Measurements from ENCODE around the gene PASK. TPM values are rescaled to one million over a fixed set of nuclear protein-coding genes. Genes with fewer than 3 reads are reported as not detected.

Gene PASK
- total RNA-seq, 1 experiment from 2014 or later, result 51.6 TPM

GRCh38 chr2:241064802-241065354 lies 84.4 kb downstream of the PASK start:
- no TSS peak for BruUV-seq (replicated peaks)
- Histone ChIP-seq H3K4me3 (ENCODE audit: low read depth in 2 of 2, low read length in 2 of 2) (no peak overlapping the region), H3K27ac (ENCODE audit: low read length) (no peak overlapping the region), H3K36me3 (ENCODE audit: control insufficient read depth, insufficient read depth, low read length) (no peaks in the 10 kb centered on the region), H3K9me3 (ENCODE audit: control insufficient read depth, insufficient read depth, low read depth, low read length) (no peaks in the 10 kb centered on the region), H3K4me1 (ENCODE audit: control insufficient read depth, insufficient read depth, low read length) (no peaks in the 10 kb centered on the region), H3K27me3 (ENCODE audit: control insufficient read depth, insufficient read depth, low read length) (no peaks in the 10 kb centered on the region)
- CTCF ChIA-PET, result interaction anchor here (1.1 kb wide), 1 partner anchor 14 kb away, joined by 3 read pairs; no protein-coding TSS in a partner anchor
- TF ChIP-seq, protein P1, sequence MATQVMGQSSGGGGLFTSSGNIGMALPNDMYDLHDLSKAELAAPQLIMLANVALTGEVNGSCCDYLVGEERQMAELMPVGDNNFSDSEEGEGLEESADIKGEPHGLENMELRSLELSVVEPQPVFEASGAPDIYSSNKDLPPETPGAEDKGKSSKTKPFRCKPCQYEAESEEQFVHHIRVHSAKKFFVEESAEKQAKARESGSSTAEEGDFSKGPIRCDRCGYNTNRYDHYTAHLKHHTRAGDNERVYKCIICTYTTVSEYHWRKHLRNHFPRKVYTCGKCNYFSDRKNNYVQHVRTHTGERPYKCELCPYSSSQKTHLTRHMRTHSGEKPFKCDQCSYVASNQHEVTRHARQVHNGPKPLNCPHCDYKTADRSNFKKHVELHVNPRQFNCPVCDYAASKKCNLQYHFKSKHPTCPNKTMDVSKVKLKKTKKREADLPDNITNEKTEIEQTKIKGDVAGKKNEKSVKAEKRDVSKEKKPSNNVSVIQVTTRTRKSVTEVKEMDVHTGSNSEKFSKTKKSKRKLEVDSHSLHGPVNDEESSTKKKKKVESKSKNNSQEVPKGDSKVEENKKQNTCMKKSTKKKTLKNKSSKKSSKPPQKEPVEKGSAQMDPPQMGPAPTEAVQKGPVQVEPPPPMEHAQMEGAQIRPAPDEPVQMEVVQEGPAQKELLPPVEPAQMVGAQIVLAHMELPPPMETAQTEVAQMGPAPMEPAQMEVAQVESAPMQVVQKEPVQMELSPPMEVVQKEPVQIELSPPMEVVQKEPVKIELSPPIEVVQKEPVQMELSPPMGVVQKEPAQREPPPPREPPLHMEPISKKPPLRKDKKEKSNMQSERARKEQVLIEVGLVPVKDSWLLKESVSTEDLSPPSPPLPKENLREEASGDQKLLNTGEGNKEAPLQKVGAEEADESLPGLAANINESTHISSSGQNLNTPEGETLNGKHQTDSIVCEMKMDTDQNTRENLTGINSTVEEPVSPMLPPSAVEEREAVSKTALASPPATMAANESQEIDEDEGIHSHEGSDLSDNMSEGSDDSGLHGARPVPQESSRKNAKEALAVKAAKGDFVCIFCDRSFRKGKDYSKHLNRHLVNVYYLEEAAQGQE (IDR thresholded peaks at IDR 0.05; ENCODE audit: insufficient read depth in 1 of 2, low read depth in 2 of 2, low read length in 1 of 2), result no peak
- TF ChIP-seq TCF7L2 (IDR thresholded peaks at IDR 0.05; ENCODE audit: low read depth, low read length), result no peak
- no peak for TF ChIP-seq SIN3A (IDR thresholded peaks at IDR 0.05; ENCODE audit: borderline replicate concordance, insufficient read depth, low read depth, low read length)
- TF ChIP-seq, protein P2, sequence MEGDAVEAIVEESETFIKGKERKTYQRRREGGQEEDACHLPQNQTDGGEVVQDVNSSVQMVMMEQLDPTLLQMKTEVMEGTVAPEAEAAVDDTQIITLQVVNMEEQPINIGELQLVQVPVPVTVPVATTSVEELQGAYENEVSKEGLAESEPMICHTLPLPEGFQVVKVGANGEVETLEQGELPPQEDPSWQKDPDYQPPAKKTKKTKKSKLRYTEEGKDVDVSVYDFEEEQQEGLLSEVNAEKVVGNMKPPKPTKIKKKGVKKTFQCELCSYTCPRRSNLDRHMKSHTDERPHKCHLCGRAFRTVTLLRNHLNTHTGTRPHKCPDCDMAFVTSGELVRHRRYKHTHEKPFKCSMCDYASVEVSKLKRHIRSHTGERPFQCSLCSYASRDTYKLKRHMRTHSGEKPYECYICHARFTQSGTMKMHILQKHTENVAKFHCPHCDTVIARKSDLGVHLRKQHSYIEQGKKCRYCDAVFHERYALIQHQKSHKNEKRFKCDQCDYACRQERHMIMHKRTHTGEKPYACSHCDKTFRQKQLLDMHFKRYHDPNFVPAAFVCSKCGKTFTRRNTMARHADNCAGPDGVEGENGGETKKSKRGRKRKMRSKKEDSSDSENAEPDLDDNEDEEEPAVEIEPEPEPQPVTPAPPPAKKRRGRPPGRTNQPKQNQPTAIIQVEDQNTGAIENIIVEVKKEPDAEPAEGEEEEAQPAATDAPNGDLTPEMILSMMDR (IDR thresholded peaks at IDR 0.05), result no peak
- no peak for TF ChIP-seq POLR2AphosphoS5 (IDR thresholded peaks at IDR 0.05; ENCODE audit: low read depth, low read length)
- intact Hi-C loops (cut with micrococcal nuclease; ENCODE audit: unreplicated experiment), result no loop called here
- DNase-seq (ENCODE audit: low read depth, low spot score) (no peak), ATAC-seq (no peak)
- POLR2A ChIA-PET, result interaction anchor here (0.6 kb wide), 1 partner anchor 9 kb away, joined by 6 read pairs; no protein-coding TSS in a partner anchor
- in situ Hi-C loops (cut with HindIII; ENCODE audit: low pct_unique_long_range_greater_than_20kb, low sequenced_read_pairs), result no loop called here

GRCh38 chr2:241064008-241064801 lies 85.1 kb downstream of the PASK start:
- ChIA-PET CTCF (interaction anchor here (0.5 to 0.7 kb wide), 4 partner anchors 8 to 150 kb away, joined by 3 to 5 read pairs (median 4); no protein-coding TSS in a partner anchor), POLR2A (interaction anchor here (0.6 kb wide), 1 partner anchor 46 kb away, joined by 8 read pairs; no protein-coding TSS in a partner anchor)
- peak; percentile 80 for ATAC-seq
- no peaks in the 10 kb centered on the region for H3K27me3 ChIP-seq (ENCODE audit: control insufficient read depth, insufficient read depth, low read length)
- in situ Hi-C loops (cut with HindIII; ENCODE audit: low pct_unique_long_range_greater_than_20kb, low sequenced_read_pairs) (no loop called here), intact Hi-C loops (cut with micrococcal nuclease; ENCODE audit: unreplicated experiment) (no loop called here)
- no peaks in the 10 kb centered on the region for H3K36me3 ChIP-seq (ENCODE audit: control insufficient read depth, insufficient read depth, low read length)
- no peak for DNase-seq (ENCODE audit: low read depth, low spot score)
- BruUV-seq (replicated peaks), result no TSS peak
- TF ChIP-seq, protein P1 (IDR thresholded peaks at IDR 0.05; ENCODE audit: insufficient read depth in 1 of 2, low read depth in 2 of 2, low read length in 1 of 2), result no peak
- TF ChIP-seq SIN3A (IDR thresholded peaks at IDR 0.05; ENCODE audit: borderline replicate concordance, insufficient read depth, low read depth, low read length), result no peak
- TF ChIP-seq POLR2AphosphoS5 (IDR thresholded peaks at IDR 0.05; ENCODE audit: low read depth, low read length), result no peak
- TF ChIP-seq, protein P2 (IDR thresholded peaks at IDR 0.05), result no peak
- TF ChIP-seq TCF7L2 (IDR thresholded peaks at IDR 0.05; ENCODE audit: low read depth, low read length), result no peak
- no peaks in the 10 kb centered on the region for H3K4me1 ChIP-seq (ENCODE audit: control insufficient read depth, insufficient read depth, low read length)
- H3K4me3 ChIP-seq (ENCODE audit: low read depth in 2 of 2, low read length in 2 of 2), result peak overlapping the region; percentile 8 to 42; a peak in 2 of 4 replicates
- H3K27ac ChIP-seq (ENCODE audit: low read length), result no peak overlapping the region
- H3K9me3 ChIP-seq (ENCODE audit: control insufficient read depth, insufficient read depth, low read depth, low read length), result no peaks in the 10 kb centered on the region
